Measurements from ENCODE around the gene STARD3. TPM values are rescaled to one million over a fixed set of nuclear protein-coding genes. Genes with fewer than 3 reads are reported as not detected.

The STARD3 gene
- total RNA-seq, 1 experiment from 2014 or later = 75.3 TPM

GRCh38 chr17:39705786-39706348, 68.9 kb downstream of the STARD3 start:
- CTCF ChIA-PET = interaction anchor here (1.0 to 7.9 kb wide), 13 partner anchors 10 to 84 kb away, joined by 3 to 77 read pairs (median 6); partner anchors contain the start of genes MIEN1 and PNMT
- no peak overlapping the region for H3K4me3 Mint-ChIP-seq
- 0 out of 2 replicates have a peak, but pooled peaks have one; percentile 4 for ATAC-seq
- no peaks in the 10 kb centered on the region for H3K9me3 Mint-ChIP-seq
- peak overlapping the region; percentile 92 for H3K27ac Mint-ChIP-seq
- peaks cover 51% of the 10 kb centered on the region for H3K4me1 Mint-ChIP-seq
- TF ChIP-seq TCF7 (CRISPR knock-in tag; IDR thresholded peaks at IDR 0.05; ENCODE audit: low read depth) = no peak
- DNase-seq (ENCODE audit: low spot score) = no peak
- peaks cover 39% of the 10 kb centered on the region for H3K36me3 Mint-ChIP-seq
- no peaks in the 10 kb centered on the region for H3K27me3 Mint-ChIP-seq (ENCODE audit: low read depth)
- POLR2A ChIA-PET = interaction anchor here (1.1 to 1.4 kb wide), 2 partner anchors 10 to 17 kb away, joined by 4 to 9 read pairs; partner anchors contain the start of gene PGAP3

GRCh38 chr17:39706383-39706782, 69.4 kb downstream of the STARD3 start:
- Mint-ChIP-seq H3K27ac (no peak overlapping the region; the same call in 1 of the 2 replicates), H3K36me3 (peaks cover 42% of the 10 kb centered on the region), H3K27me3 (ENCODE audit: low read depth) (no peaks in the 10 kb centered on the region), H3K4me3 (no peak overlapping the region), H3K9me3 (no peaks in the 10 kb centered on the region), H3K4me1 (peaks cover 47% of the 10 kb centered on the region)
- ATAC-seq (no peak), DNase-seq (ENCODE audit: low spot score) (no peak)
- ChIA-PET CTCF (interaction anchor here (1.2 to 7.9 kb wide), 5 partner anchors 12 to 85 kb away, joined by 3 to 77 read pairs (median 14); partner anchors contain the start of gene MIEN1), POLR2A (no interaction called here)
- no peak for TF ChIP-seq ERG (CRISPR knock-in tag; IDR thresholded peaks at IDR 0.05)
- TF ChIP-seq TCF7 (CRISPR knock-in tag; IDR thresholded peaks at IDR 0.05; ENCODE audit: low read depth) = no peak
- no peak for TF ChIP-seq GABPB1 (CRISPR knock-in tag; IDR thresholded peaks at IDR 0.05)
- no peak for TF ChIP-seq ZNF396 (CRISPR knock-in tag; IDR thresholded peaks at IDR 0.05; ENCODE audit: borderline replicate concordance)
- TF ChIP-seq E2F5 (CRISPR knock-in tag; IDR thresholded peaks at IDR 0.05) = no peak
- no peak for TF ChIP-seq RORB (CRISPR knock-in tag; IDR thresholded peaks at IDR 0.05)
- no peak for TF ChIP-seq CREM (CRISPR knock-in tag; IDR thresholded peaks at IDR 0.05)
- TF ChIP-seq SMAD4 (CRISPR knock-in tag; IDR thresholded peaks at IDR 0.05) = no peak
- TF ChIP-seq NR3C1 (CRISPR knock-in tag; conservative IDR thresholded peaks at IDR 0.05; ENCODE audit: low read depth) = no peak
- no peak for TF ChIP-seq ZBTB21 (CRISPR knock-in tag; IDR thresholded peaks at IDR 0.05; ENCODE audit: borderline replicate concordance)
- no peak for TF ChIP-seq ZNF121 (CRISPR knock-in tag; IDR thresholded peaks at IDR 0.05)
- TF ChIP-seq MLX (CRISPR knock-in tag; IDR thresholded peaks at IDR 0.05) = no peak
- TF ChIP-seq GTF2I (CRISPR knock-in tag; conservative IDR thresholded peaks at IDR 0.05) = no peak
- TF ChIP-seq ZNF416 (CRISPR knock-in tag; IDR thresholded peaks at IDR 0.05) = no peak

GRCh38 chr17:39706921-39707337, 70.0 kb downstream of the STARD3 start:
- no peaks in the 10 kb centered on the region for H3K27me3 Mint-ChIP-seq (ENCODE audit: low read depth)
- H3K9me3 Mint-ChIP-seq = no peaks in the 10 kb centered on the region
- TF ChIP-seq ZNF232 (CRISPR knock-in tag; IDR thresholded peaks at IDR 0.05) (no peak), NFATC4 (CRISPR knock-in tag; IDR thresholded peaks at IDR 0.05) (no peak), GABPB1 (CRISPR knock-in tag; IDR thresholded peaks at IDR 0.05) (no peak), ZMAT4 (CRISPR knock-in tag; IDR thresholded peaks at IDR 0.05) (no peak), SMAD4 (CRISPR knock-in tag; IDR thresholded peaks at IDR 0.05) (no peak), ERG (CRISPR knock-in tag; IDR thresholded peaks at IDR 0.05) (no peak), AFF4 (CRISPR knock-in tag; IDR thresholded peaks at IDR 0.05; ENCODE audit: borderline replicate concordance) (no peak), ETV6 (CRISPR knock-in tag; IDR thresholded peaks at IDR 0.05) (no peak), ZNF396 (CRISPR knock-in tag; IDR thresholded peaks at IDR 0.05; ENCODE audit: borderline replicate concordance) (no peak)
- ATAC-seq = no peak
- H3K36me3 Mint-ChIP-seq = peaks cover 47% of the 10 kb centered on the region
- ChIA-PET CTCF (interaction anchor here (1.2 kb wide), 1 partner anchor 11 kb away, joined by 3 read pairs; no protein-coding TSS in a partner anchor), POLR2A (no interaction called here)
- H3K4me1 Mint-ChIP-seq = peaks cover 41% of the 10 kb centered on the region
- no peak overlapping the region for H3K4me3 Mint-ChIP-seq
- DNase-seq (ENCODE audit: low spot score) = no peak
- peak overlapping the region; percentile 82 for H3K27ac Mint-ChIP-seq
